HT-29 (cell line): Measurements from ENCODE around the gene MACC1. TPM values are rescaled to one million over a fixed set of nuclear protein-coding genes. Genes with fewer than 3 reads are reported as not detected.
A peak's percentile ranks its signal among the peaks of the same experiment; 100 is the strongest.
"Not testable (repeated sequence)": the region's sequence is repeated elsewhere in the genome, so short reads cannot be mapped to it uniquely, and the experiment has no call there.

Source experiments
- DNase-seq: peaks from one replicate; pipeline ENCODE4 v3.0.0-alpha.2; 2015; ENCODE audit warnings: low spot score
- total RNA-seq: library from RNA; depleted of rRNA; stranded (reverse); fragments of >200 nt; shearing (Covaris generic); gene quantifications from 2 replicates; pipeline ENCODE4 v1.2.3, GENCODE V29; 2014

MACC1 gene
- total RNA-seq, 1 experiment from 2014 or later: 9.9 TPM

- no peak for DNase-seq
Observed at GRCh38 chr7:20132585-20132984, 84.6 kb downstream of the MACC1 start.

GRCh38 chr7:20131776-20132175 lies 85.4 kb downstream of the MACC1 start:
- DNase-seq: no peak

- DNase-seq: no peak
Observed at GRCh38 chr7:20129920-20130319, 87.3 kb downstream of the MACC1 start.

GRCh38 chr7:20128001-20128400 lies 89.2 kb downstream of the MACC1 start:
- DNase-seq: no peak

GRCh38 chr7:20126060-20126459 lies 91.1 kb downstream of the MACC1 start:
- not testable (repeated sequence) for DNase-seq

- DNase-seq: not testable (repeated sequence)
Observed at GRCh38 chr7:20124087-20124486, 93.1 kb downstream of the MACC1 start.

- not testable (repeated sequence) for DNase-seq
Observed at GRCh38 chr7:20122653-20123316, 94.4 kb downstream of the MACC1 start.

GRCh38 chr7:20122073-20122472 lies 95.1 kb downstream of the MACC1 start:
- DNase-seq: no peak

- DNase-seq: no peak
Observed at GRCh38 chr7:20121404-20121803, 95.8 kb downstream of the MACC1 start.

- DNase-seq: not testable (repeated sequence)
Observed at GRCh38 chr7:20120611-20121168, 96.5 kb downstream of the MACC1 start.

- DNase-seq: no peak
Observed at GRCh38 chr7:20116869-20117268, 100.3 kb downstream of the MACC1 start.

- peak; percentile 16 for DNase-seq
Observed at GRCh38 chr7:20114468-20114867, 102.7 kb downstream of the MACC1 start.

GRCh38 chr7:20113427-20114027 lies 103.7 kb downstream of the MACC1 start:
- no peak for DNase-seq

- no peak for DNase-seq
Observed at GRCh38 chr7:20112696-20113095, 104.5 kb downstream of the MACC1 start.

GRCh38 chr7:20111821-20112542 lies 105.2 kb downstream of the MACC1 start:
- DNase-seq: no peak

GRCh38 chr7:20107582-20107981 lies 109.6 kb downstream of the MACC1 start:
- no peak for DNase-seq

- DNase-seq: no peak
Observed at GRCh38 chr7:20104696-20105095, 112.5 kb downstream of the MACC1 start.

- no peak for DNase-seq
Observed at GRCh38 chr7:20102982-20103381, 114.2 kb downstream of the MACC1 start.

GRCh38 chr7:20095862-20096261 lies 121.3 kb downstream of the MACC1 start:
- DNase-seq: no peak

- no peak for DNase-seq
Observed at GRCh38 chr7:20095436-20095835, 121.7 kb downstream of the MACC1 start.

GRCh38 chr7:20089431-20089830 lies 127.8 kb downstream of the MACC1 start:
- no peak for DNase-seq

- DNase-seq: no peak
Observed at GRCh38 chr7:20085086-20085485, 132.1 kb downstream of the MACC1 start.
